Measurements from ENCODE around the gene APBB1IP. TPM values are rescaled to one million over a fixed set of nuclear protein-coding genes. Genes with fewer than 3 reads are reported as not detected.

APBB1IP gene
- total RNA-seq, 1 donor from 2014 or later = not detected

- FAIRE-seq (no peak), DNase-seq (ENCODE audit: low read depth) (no peak)
- no peak for TF ChIP-seq CTCF (IDR thresholded peaks at IDR 0.05; ENCODE audit: insufficient read depth, low read length, severe bottlenecking)
- no peaks in the 10 kb centered on the region for H3K27me3 ChIP-seq (ENCODE audit: control insufficient read depth, insufficient read depth, low read length)
- no peak overlapping the region for H3K4me3 ChIP-seq (ENCODE audit: low read depth, low read length)
- no peaks in the 10 kb centered on the region for H3K36me3 ChIP-seq (ENCODE audit: control insufficient read depth, insufficient read depth, low read length)
Observed at GRCh38 chr10:26506736-26507135, 68.6 kb downstream of the APBB1IP start.

- FAIRE-seq = no peak
- no peaks in the 10 kb centered on the region for H3K27me3 ChIP-seq (ENCODE audit: control insufficient read depth, insufficient read depth, low read length)
- no peak for TF ChIP-seq CTCF (IDR thresholded peaks at IDR 0.05; ENCODE audit: insufficient read depth, low read length, severe bottlenecking)
- H3K36me3 ChIP-seq (ENCODE audit: control insufficient read depth, insufficient read depth, low read length) = no peaks in the 10 kb centered on the region
- DNase-seq (ENCODE audit: low read depth) = no peak
- no peak overlapping the region for H3K4me3 ChIP-seq (ENCODE audit: low read depth, low read length)
Observed at GRCh38 chr10:26507441-26507840, 69.3 kb downstream of the APBB1IP start.

GRCh38 chr10:26508016-26508415 lies 69.9 kb downstream of the APBB1IP start:
- H3K4me3 ChIP-seq (ENCODE audit: low read depth, low read length) = no peak overlapping the region
- FAIRE-seq = no peak

GRCh38 chr10:26509307-26509706 lies 71.2 kb downstream of the APBB1IP start:
- no peak for TF ChIP-seq CTCF (IDR thresholded peaks at IDR 0.05; ENCODE audit: insufficient read depth, low read length, severe bottlenecking)
- H3K4me3 ChIP-seq (ENCODE audit: low read depth, low read length) = no peak overlapping the region
- DNase-seq (ENCODE audit: low read depth) (no peak), FAIRE-seq (no peak)
- H3K27me3 ChIP-seq (ENCODE audit: control insufficient read depth, insufficient read depth, low read length) = no peaks in the 10 kb centered on the region
- no peaks in the 10 kb centered on the region for H3K36me3 ChIP-seq (ENCODE audit: control insufficient read depth, insufficient read depth, low read length)

More at GRCh38 chr10:26508016-26508415, 69.9 kb downstream of the APBB1IP start:
- TF ChIP-seq CTCF (IDR thresholded peaks at IDR 0.05; ENCODE audit: insufficient read depth, low read length, severe bottlenecking) = no peak
- Histone ChIP-seq H3K36me3 (ENCODE audit: control insufficient read depth, insufficient read depth, low read length) (no peaks in the 10 kb centered on the region), H3K27me3 (ENCODE audit: control insufficient read depth, insufficient read depth, low read length) (no peaks in the 10 kb centered on the region)
- DNase-seq (ENCODE audit: low read depth) = no peak

- DNase-seq (ENCODE audit: low read depth) = no peak
- no peak overlapping the region for H3K4me3 ChIP-seq (ENCODE audit: low read depth, low read length)
Observed at GRCh38 chr10:26513101-26513500, 75.0 kb downstream of the APBB1IP start.

More at GRCh38 chr10:26513101-26513500, 75.0 kb downstream of the APBB1IP start:
- Histone ChIP-seq H3K27me3 (ENCODE audit: control insufficient read depth, insufficient read depth, low read length) (no peaks in the 10 kb centered on the region), H3K36me3 (ENCODE audit: control insufficient read depth, insufficient read depth, low read length) (no peaks in the 10 kb centered on the region)
- no peak for FAIRE-seq
- TF ChIP-seq CTCF (IDR thresholded peaks at IDR 0.05; ENCODE audit: insufficient read depth, low read length, severe bottlenecking) = no peak
